PC-3 (cell line): ENCODE measurements around the gene EGR2. TPM values are rescaled to one million over a fixed set of nuclear protein-coding genes. Genes with fewer than 3 reads are reported as not detected.

Experiments used
- ATAC-seq: fragments of 200-7000 bp; cut with Tn5 transposase; 2 replicates; pipeline ENCODE4 v1.9.1; 2020; ENCODE audit warnings: mild to moderate bottlenecking, moderate library complexity
- BruUV-seq: library from RNA; stranded (reverse); fragments of 400-500 nt; replicated peaks from 2 replicates; lab custom pipeline; 2021; lab: Mats Ljungman, UMichigan
- CTCF ChIA-PET: fragments of 300-600 bp; sonication (Branson Sonifier 250); formaldehyde crosslinking; loops from one replicate; lab custom pipeline; 2022; ENCODE audit warnings: antibody characterized with exemption; lab: Charles Lee
- POLR2A ChIA-PET: fragments of 300-600 bp; sonication (Branson Sonifier 250); formaldehyde crosslinking; loops from one replicate; lab custom pipeline; 2022; ENCODE audit warnings: antibody characterized with exemption; ENCODE audit not compliant: unreplicated experiment; lab: Charles Lee
- DNase-seq: peaks from one replicate; pipeline ENCODE4 v3.0.0-alpha.2; 2015
- H2AFZ ChIP-seq: fragments of 300-600 bp; sonication (generic); 2 replicates; pipeline ENCODE4 v1.6.0; 2016; ENCODE audit warnings: antibody characterized with exemption, low read length
- H3F3A ChIP-seq: fragments of 300-600 bp; sonication (generic); one replicate; pipeline ENCODE4 v1.6.0; 2017; ENCODE audit warnings: antibody characterized with exemption, low read length, control low read depth, mild to moderate bottlenecking; ENCODE audit not compliant: unreplicated experiment
- H3K27ac ChIP-seq: fragments of 300-600 bp; sonication (generic); 2 replicates; pipeline ENCODE4 v1.5.1; 2016; ENCODE audit warnings: mild to moderate bottlenecking, low read length
- H3K27me3 ChIP-seq: fragments of 300-600 bp; sonication (generic); 2 replicates; pipeline ENCODE4 v1.6.1; 2016; ENCODE audit warnings: low read length, mixed read lengths
- H3K36me3 ChIP-seq: fragments of 300-600 bp; sonication (generic); 2 replicates; pipeline ENCODE4 v1.6.1; 2016; ENCODE audit warnings: low read depth, mixed run types, low read length, mixed read lengths
- H3K4me1 ChIP-seq: fragments of 300-600 bp; sonication (generic); 2 replicates; pipeline ENCODE4 v1.5.1; 2016; ENCODE audit warnings: low read length; ENCODE audit not compliant: insufficient read depth
- H3K4me2 ChIP-seq: fragments of 300-600 bp; sonication (generic); 2 replicates; pipeline ENCODE4 v1.6.0; 2016; ENCODE audit warnings: low read length
- H3K4me3 ChIP-seq: fragments of 300-600 bp; sonication (generic); 2 replicates; pipeline ENCODE4 v1.5.1; 2016; ENCODE audit warnings: mild to moderate bottlenecking, low read length, mixed read lengths
- H3K79me2 ChIP-seq: fragments of 300-600 bp; sonication (generic); 2 replicates; pipeline ENCODE4 v1.6.1; 2017; ENCODE audit warnings: low read length, mixed read lengths
- H3K9ac ChIP-seq: fragments of 300-600 bp; sonication (generic); 2 replicates; pipeline ENCODE4 v1.6.0; 2016; ENCODE audit warnings: mild to moderate bottlenecking, low read length
- H3K9me2 ChIP-seq: fragments of 300-600 bp; sonication (generic); replicated peaks from 2 replicates; pipeline ENCODE4 v1.6.1; 2016; ENCODE audit warnings: mixed run types, low read length, mixed read lengths
- H3K9me3 ChIP-seq: fragments of 300-600 bp; sonication (generic); 2 replicates; pipeline ENCODE4 v1.6.1; 2016; ENCODE audit warnings: low read length, mixed read lengths
- H4K20me1 ChIP-seq: fragments of 300-600 bp; sonication (generic); 2 replicates; pipeline ENCODE4 v1.6.1; 2016; ENCODE audit warnings: low read length, mixed read lengths
- CTCF ChIP-seq: fragments of 300-600 bp; sonication (generic); conservative IDR thresholded peaks from 2 replicates; pipeline ENCODE4 v1.5.1; 2017; ENCODE audit warnings: antibody characterized with exemption, low read depth, mild to moderate bottlenecking, low read length
- EZH2 ChIP-seq: fragments of 300-600 bp; sonication (generic); IDR thresholded peaks from one replicate; pipeline ENCODE4 v1.6.1; 2017; ENCODE audit warnings: antibody characterized with exemption, mild to moderate bottlenecking, low read length; ENCODE audit not compliant: unreplicated experiment
- EZH2phosphoT487 ChIP-seq: fragments of 300-600 bp; sonication (generic); IDR thresholded peaks from 2 replicates; pipeline ENCODE4 v1.6.1; 2018; ENCODE audit warnings: mild to moderate bottlenecking, antibody characterized with exemption, low read length, borderline replicate concordance
- intact Hi-C: fragments of 100-400 bp; cut with micrococcal nuclease; formaldehyde crosslinking; loops from 2 replicates; pipeline ENCODE4 v1.9.0; 2023
- total RNA-seq: library from RNA; depleted of rRNA; stranded (reverse); fragments of >200 nt; gene quantifications from 2 replicates; pipeline ENCODE4 v1.2.3, GENCODE V29; 2014

EGR2 gene
- total RNA-seq, 1 experiment from 2014 or later: 2.7 TPM

GRCh38 chr10:62772186-62772974 lies 43.8 kb downstream of the EGR2 start:
- BruUV-seq: no TSS peak
- ATAC-seq (no peak), DNase-seq (no peak)
- Histone ChIP-seq H3K27me3 (no peaks in the 10 kb centered on the region), H3K9ac (no peak overlapping the region), H3F3A (no peaks in the 10 kb centered on the region), H3K79me2 (no peaks in the 10 kb centered on the region), H3K36me3 (no peaks in the 10 kb centered on the region), H3K4me2 (no peak overlapping the region), H4K20me1 (no peaks in the 10 kb centered on the region), H3K4me1 (no peaks in the 10 kb centered on the region), H2AFZ (no peak overlapping the region), H3K9me2 (peaks cover 15% of the 10 kb centered on the region; the same call in 1 of the 2 replicates), H3K9me3 (no peaks in the 10 kb centered on the region), H3K4me3 (no peak overlapping the region), H3K27ac (no peak overlapping the region)
- ChIA-PET POLR2A (no interaction called here), CTCF (no interaction called here)
- intact Hi-C loops: no loop called here
- no peak for TF ChIP-seq CTCF

- H3F3A ChIP-seq: no peaks in the 10 kb centered on the region
- BruUV-seq: no TSS peak
- peak overlapping the region; percentile 9 for H2AFZ ChIP-seq
- H3K9me3 ChIP-seq: no peaks in the 10 kb centered on the region
- intact Hi-C loops: no loop called here
- H3K79me2 ChIP-seq: no peaks in the 10 kb centered on the region
- H3K9me2 ChIP-seq: peaks cover 15% of the 10 kb centered on the region; the same call in 1 of the 2 replicates
- no peak overlapping the region for H3K27ac ChIP-seq
- no peak for TF ChIP-seq EZH2
- TF ChIP-seq EZH2phosphoT487: no peak
- TF ChIP-seq CTCF: no peak
- ATAC-seq (no peak), DNase-seq (no peak)
- CTCF ChIA-PET: interaction anchor here (0.5 kb wide), 1 partner anchor 343 kb away, joined by 6 read pairs; no protein-coding TSS in a partner anchor
- H3K27me3 ChIP-seq: no peaks in the 10 kb centered on the region
- no peaks in the 10 kb centered on the region for H4K20me1 ChIP-seq
- no peak overlapping the region for H3K9ac ChIP-seq
- no peak overlapping the region for H3K4me2 ChIP-seq
- no peaks in the 10 kb centered on the region for H3K36me3 ChIP-seq
- POLR2A ChIA-PET: no interaction called here
- 0 out of 2 replicates have a peak, but pooled peaks cover 2% of the 10 kb centered on the region for H3K4me1 ChIP-seq
- no peak overlapping the region for H3K4me3 ChIP-seq
Observed at GRCh38 chr10:62769574-62770242, 46.5 kb downstream of the EGR2 start.

- peaks cover 17% of the 10 kb centered on the region; the same call in 1 of the 2 replicates for H3K9me2 ChIP-seq
- intact Hi-C loops: no loop called here
- no peaks in the 10 kb centered on the region for H3K9me3 ChIP-seq
- H3K36me3 ChIP-seq: no peaks in the 10 kb centered on the region
- ATAC-seq: no peak
- TF ChIP-seq EZH2phosphoT487: no peak
- TF ChIP-seq EZH2: no peak
- TF ChIP-seq CTCF: no peak
- H2AFZ ChIP-seq: no peak overlapping the region
- CTCF ChIA-PET: no interaction called here
- no peaks in the 10 kb centered on the region for H3K27me3 ChIP-seq
- H3K4me1 ChIP-seq: peaks cover 5% of the 10 kb centered on the region
- BruUV-seq: no TSS peak
- H3K4me2 ChIP-seq: no peak overlapping the region
- H3K27ac ChIP-seq: no peak overlapping the region
- POLR2A ChIA-PET: no interaction called here
- H3K79me2 ChIP-seq: no peaks in the 10 kb centered on the region
- H3K9ac ChIP-seq: no peak overlapping the region
- H4K20me1 ChIP-seq: no peaks in the 10 kb centered on the region
- no peaks in the 10 kb centered on the region for H3F3A ChIP-seq
- no peak overlapping the region for H3K4me3 ChIP-seq
- no peak for DNase-seq
Observed at GRCh38 chr10:62766386-62766785, 49.8 kb downstream of the EGR2 start.
